Spinal cord (tissue), 10 donors: ENCODE measurements around the gene BCR. TPM values are rescaled to one million over a fixed set of nuclear protein-coding genes. Genes with fewer than 3 reads are reported as not detected.

Experiments used
- DNase-seq, 6 donors: peaks; one replicate each; pipeline versions ENCODE4 v3.0.0 to v3.0.0-alpha.2; 2013 to 2015; ENCODE audit warnings: low spot score in 6 of 6, low read depth in 4 of 6
- H3K27ac ChIP-seq: one replicate; pipeline ENCODE4 v1.5.1; 2013; ENCODE audit warnings: low read depth, low read length, control low read depth
- H3K27me3 ChIP-seq: one replicate; pipeline ENCODE4 v1.6.1; 2013; ENCODE audit warnings: low read length; ENCODE audit not compliant: control insufficient read depth, insufficient read depth
- H3K36me3 ChIP-seq: one replicate; pipeline ENCODE4 v1.6.1; 2013; ENCODE audit warnings: low read length; ENCODE audit not compliant: control insufficient read depth, insufficient read depth
- H3K4me1 ChIP-seq: one replicate; pipeline ENCODE4 v1.6.1; 2013; ENCODE audit warnings: low read length; ENCODE audit not compliant: control insufficient read depth, insufficient read depth
- H3K4me3 ChIP-seq: one replicate; pipeline ENCODE4 v1.5.1; 2013; ENCODE audit warnings: low read depth, low read length, control low read depth
- H3K9me3 ChIP-seq: one replicate; pipeline ENCODE4 v1.6.1; 2013; ENCODE audit warnings: low read length; ENCODE audit not compliant: control insufficient read depth, insufficient read depth
- WGBS: methylation state at CpG from one replicate; pipeline ENCODE4 v1.1.5; 2013; ENCODE audit warnings: missing lambda C conversion rate; ENCODE audit not compliant: insufficient coverage; 5-methylcytosine and 5-hydroxymethylcytosine counted together
- polyA plus RNA-seq, 2 donors: library from polyadenylated mRNA; unstranded; fragments of 120-200 nt; gene quantifications; one replicate each; pipeline ENCODE4 v1.2.1, GENCODE V29; 2013; ENCODE audit not compliant: insufficient read length in 2 of 2
- total RNA-seq, 2 donors: library from RNA; depleted of rRNA in 1 of 2; stranded (reverse); fragments of 120-200 nt in 1 of 2; fragments of >200 nt in 1 of 2; gene quantifications; one replicate each; pipeline versions ENCODE4 v1.2.3 to v1.2.4, GENCODE V29; 2013 to 2014
- donor health status: healthy.

Gene BCR
- total and polyA plus RNA-seq, 4 donors: 30.4 to 88.1 (median 69.6) TPM

GRCh38 chr22:23212061-23213021 is 32.0 kb downstream of the BCR start:
- Histone ChIP-seq H3K9me3 (no peaks in the 10 kb centered on the region), H3K27ac (no peak overlapping the region), H3K4me1 (peaks cover 36% of the 10 kb centered on the region), H3K27me3 (no peaks in the 10 kb centered on the region), H3K4me3 (no peak overlapping the region), H3K36me3 (peaks cover 5% of the 10 kb centered on the region)
- peak in 2 of 6 donors; percentile 44 to 61 for DNase-seq
- 54% methylated on average over 9 of the region's 10 CpGs for WGBS

- DNase-seq: no peak
- Histone ChIP-seq H3K36me3 (no peaks in the 10 kb centered on the region), H3K9me3 (no peaks in the 10 kb centered on the region), H3K4me1 (peaks cover 37% of the 10 kb centered on the region), H3K27me3 (no peaks in the 10 kb centered on the region), H3K4me3 (no peak overlapping the region), H3K27ac (no peak overlapping the region)
- WGBS: 63% methylated on average over 13 of the region's 13 CpGs
Measured at GRCh38 chr22:23213022-23213555, 32.8 kb downstream of the BCR start.

GRCh38 chr22:23213581-23214334 is 33.4 kb downstream of the BCR start:
- no peaks in the 10 kb centered on the region for H3K9me3 ChIP-seq
- peaks cover 42% of the 10 kb centered on the region for H3K4me1 ChIP-seq
- DNase-seq: peak in 1 of 6 donors; percentile 27
- no peak overlapping the region for H3K27ac ChIP-seq
- H3K4me3 ChIP-seq: no peak overlapping the region
- no peaks in the 10 kb centered on the region for H3K27me3 ChIP-seq
- H3K36me3 ChIP-seq: no peaks in the 10 kb centered on the region
- 77% methylated on average over 8 of the region's 11 CpGs for WGBS

GRCh38 chr22:23214398-23214797 is 34.1 kb downstream of the BCR start:
- no peak for DNase-seq
- no peak overlapping the region for H3K27ac ChIP-seq
- H3K27me3 ChIP-seq: no peaks in the 10 kb centered on the region
- no peak overlapping the region for H3K4me3 ChIP-seq
- H3K36me3 ChIP-seq: no peaks in the 10 kb centered on the region
- 81% methylated on average over 6 of the region's 9 CpGs for WGBS
- H3K4me1 ChIP-seq: peaks cover 49% of the 10 kb centered on the region
- no peaks in the 10 kb centered on the region for H3K9me3 ChIP-seq

DNA sequence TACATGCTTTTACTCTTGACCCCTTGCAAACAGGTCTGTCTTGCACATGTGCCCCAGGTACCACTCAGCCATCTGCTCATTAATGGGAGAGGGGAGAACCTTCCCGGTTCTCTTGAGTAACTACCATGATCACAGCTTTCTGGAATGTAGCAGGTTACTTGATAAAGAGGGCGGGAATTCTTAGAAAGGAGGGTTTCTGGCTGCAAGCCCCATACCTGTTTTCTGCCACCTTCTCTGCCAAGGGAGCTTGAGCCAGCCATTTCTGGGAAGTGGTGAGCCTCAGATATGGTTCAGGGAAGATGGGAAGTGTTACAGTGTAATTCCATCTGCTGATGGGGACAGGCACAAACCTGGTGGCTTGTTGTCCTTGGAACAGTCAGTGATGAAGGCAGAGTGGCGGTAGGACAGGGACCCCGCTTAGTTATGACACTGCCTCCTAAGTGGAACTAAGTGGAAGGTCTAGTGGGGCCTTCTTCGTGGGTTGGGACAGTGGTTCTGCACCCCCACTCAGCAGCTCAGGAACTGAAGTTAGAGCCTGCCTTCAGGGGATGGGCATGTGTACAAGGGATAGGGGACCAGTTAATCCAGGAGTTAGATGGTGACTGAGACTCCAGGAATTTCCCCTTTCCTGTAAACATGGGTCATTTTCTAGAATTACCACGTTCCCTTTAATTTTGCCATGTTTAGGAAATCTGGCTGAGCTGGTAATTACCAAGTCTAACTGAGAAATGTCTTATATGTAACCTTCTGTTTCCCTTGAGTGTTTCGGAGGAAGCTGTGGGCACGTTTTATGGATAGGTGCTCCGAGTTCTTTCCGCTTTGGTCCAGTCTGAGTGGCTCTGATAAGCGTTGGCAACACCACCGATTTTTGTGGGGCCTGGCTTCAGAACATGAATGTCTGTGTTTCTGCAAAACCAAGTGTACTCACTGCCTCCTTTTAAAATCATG is 35.3 kb downstream of the BCR start:
- DNase-seq: no peak
- no peaks in the 10 kb centered on the region for H3K36me3 ChIP-seq
- WGBS: 79% methylated on average over 9 of the region's 12 CpGs
- no peaks in the 10 kb centered on the region for H3K27me3 ChIP-seq
- H3K27ac ChIP-seq: no peak overlapping the region
- no peak overlapping the region for H3K4me3 ChIP-seq
- peaks cover 60% of the 10 kb centered on the region for H3K4me1 ChIP-seq
- no peaks in the 10 kb centered on the region for H3K9me3 ChIP-seq

GRCh38 chr22:23216461-23217170 is 36.3 kb downstream of the BCR start:
- Histone ChIP-seq H3K4me3 (no peak overlapping the region), H3K27ac (no peak overlapping the region), H3K9me3 (no peaks in the 10 kb centered on the region), H3K27me3 (no peaks in the 10 kb centered on the region), H3K36me3 (peaks cover 3% of the 10 kb centered on the region), H3K4me1 (peaks cover 68% of the 10 kb centered on the region)
- 86% methylated on average over 15 of the region's 16 CpGs for WGBS
- DNase-seq: no peak

- Histone ChIP-seq H3K4me3 (no peak overlapping the region), H3K27me3 (no peaks in the 10 kb centered on the region), H3K36me3 (peaks cover 3% of the 10 kb centered on the region), H3K9me3 (no peaks in the 10 kb centered on the region), H3K4me1 (peaks cover 63% of the 10 kb centered on the region), H3K27ac (no peak overlapping the region)
- no peak for DNase-seq
- 92% methylated on average over 12 of the region's 16 CpGs for WGBS
Measured at GRCh38 chr22:23217171-23218052, 37.1 kb downstream of the BCR start.
